T-helper 1 cell (primary cell): Measurements from ENCODE around the gene EML1.
"Not testable (repeated sequence)": the region's sequence is repeated elsewhere in the genome, so short reads cannot be mapped to it uniquely, and the experiment has no call there.

ENCODE experiments used
- DNase-seq, 5 donors: peaks; one replicate each; pipeline ENCODE4 v3.0.0-alpha.2; 2012 to 2020

The EML1 gene

DNA sequence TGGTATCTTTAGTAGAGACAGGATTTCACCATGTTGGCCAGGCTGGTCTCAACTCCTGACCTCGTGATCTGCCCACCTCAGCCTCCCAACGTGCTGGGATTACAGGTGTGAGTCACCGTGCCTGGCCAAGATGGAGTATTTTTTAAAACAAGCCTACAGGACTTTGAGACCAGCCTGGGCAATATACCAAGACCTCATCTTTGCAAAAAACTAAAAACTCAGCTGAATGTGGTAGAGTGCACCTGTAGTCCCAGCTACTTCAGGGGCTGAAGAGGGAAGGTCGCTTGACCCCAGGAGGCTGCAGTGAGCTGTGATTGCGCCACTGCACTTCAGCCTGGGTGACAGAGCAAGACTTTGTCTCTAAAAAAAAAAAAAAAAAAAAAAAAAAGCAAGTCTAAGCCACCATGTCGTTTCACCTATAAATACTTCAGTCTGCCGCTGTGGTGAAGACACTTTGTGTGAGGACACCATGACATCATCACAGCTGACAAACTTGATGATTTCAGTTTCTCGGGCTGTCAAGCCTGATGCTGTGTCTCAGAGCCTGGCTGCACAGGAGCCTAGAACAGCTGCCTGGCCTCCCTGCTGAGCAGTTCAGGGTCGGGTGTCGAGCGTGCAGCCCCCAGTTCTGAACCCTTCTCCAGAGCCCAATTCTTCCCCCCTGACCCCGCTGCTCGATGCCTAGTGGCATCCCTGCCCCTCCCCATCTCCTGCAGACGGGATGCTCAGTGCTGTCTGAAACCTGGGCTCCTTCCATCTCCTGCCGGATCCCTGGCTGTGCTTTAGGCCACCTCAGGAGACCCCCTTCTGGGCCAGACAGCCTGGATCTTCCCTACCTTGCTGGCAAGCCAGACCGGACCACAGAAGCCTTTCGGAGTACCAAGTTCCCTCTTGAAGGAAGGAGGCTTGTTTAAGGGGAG lies 152.8 kb downstream of the EML1 start:
- no peak for DNase-seq

DNA sequence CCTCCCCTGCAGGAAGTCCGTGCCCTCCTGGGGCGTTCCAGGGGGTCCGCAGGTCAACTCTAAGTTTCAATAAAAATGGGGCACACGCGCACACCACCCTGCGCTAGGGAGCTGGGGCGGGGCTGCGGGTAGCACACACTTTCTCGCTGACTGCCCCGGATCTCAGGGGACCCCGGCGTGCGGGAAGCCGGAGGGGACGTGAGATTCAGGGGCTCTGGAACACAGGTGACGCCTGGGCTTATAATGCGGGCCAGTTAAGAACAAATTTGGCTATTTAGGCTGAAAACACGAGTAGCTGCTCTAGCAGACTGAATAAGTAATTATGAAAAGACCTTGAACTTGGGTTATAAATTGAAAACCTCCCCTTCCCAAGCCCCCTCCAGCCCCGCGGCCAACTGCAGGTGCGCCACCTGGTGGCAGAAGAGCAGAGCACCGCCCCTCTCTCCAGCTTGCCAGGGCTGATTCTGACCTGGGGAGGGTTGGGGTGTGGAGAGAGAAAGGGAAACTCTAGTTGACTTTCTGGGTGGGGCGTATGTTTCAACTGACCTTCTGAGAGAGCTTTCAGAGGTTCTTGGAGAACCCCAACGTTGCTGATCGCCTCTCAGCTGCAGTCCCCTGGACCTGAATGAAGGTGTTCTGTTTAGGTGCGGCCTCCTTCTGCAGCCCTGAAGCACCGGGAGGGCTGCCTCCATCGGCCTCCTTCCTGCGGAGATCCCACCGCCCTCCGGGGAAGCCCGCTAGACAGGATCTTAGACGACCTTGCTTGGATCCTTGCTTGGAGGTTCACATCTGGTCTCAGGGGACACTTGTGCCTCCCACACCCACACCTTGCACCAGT lies 153.7 kb downstream of the EML1 start:
- peak; percentile 17 to 40 (median 39) for DNase-seq

DNA sequence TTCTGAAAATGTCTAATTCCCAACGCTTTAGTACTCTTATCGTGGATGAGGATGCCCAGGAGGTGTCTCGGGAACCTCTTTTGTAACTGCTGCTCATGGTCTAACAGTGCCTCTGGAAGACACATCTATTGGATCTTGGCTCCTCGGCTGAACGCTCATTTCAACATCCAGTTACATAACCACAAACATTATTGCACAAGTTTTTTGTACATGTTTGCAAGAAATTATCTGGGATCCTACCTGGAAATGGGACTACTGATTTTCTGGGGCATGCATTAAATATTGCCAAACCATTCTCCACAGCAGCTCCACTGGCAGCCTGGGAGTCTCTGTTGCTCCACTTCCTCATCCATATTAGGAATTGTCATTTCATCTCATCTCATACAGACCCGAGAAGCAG lies 154.5 kb downstream of the EML1 start:
- DNase-seq = no peak

GRCh38 chr14:99949011-99949732 lies 156.0 kb downstream of the EML1 start:
- DNase-seq = not testable (repeated sequence)

GRCh38 chr14:99950181-99950580 lies 157.0 kb downstream of the EML1 start:
- DNase-seq = no peak

DNA sequence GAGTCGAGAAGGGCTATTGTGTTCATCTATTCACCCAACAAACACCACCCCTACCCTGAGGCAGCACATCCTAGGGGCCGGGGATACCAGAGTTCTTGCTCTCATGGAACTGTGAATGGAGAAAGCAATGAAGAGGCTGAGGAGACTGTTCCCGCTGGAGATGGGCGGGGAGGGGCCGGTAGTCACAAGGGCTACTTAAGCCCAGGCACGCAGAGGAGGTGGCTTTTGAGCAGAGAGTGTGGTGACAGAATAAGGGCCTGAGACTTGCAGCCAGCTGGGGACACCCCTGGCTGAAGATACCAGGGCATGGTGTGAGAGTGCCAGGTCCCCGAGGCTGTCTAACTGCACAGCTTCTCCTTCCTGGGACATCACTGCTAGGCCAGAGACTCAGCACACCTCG lies 157.9 kb downstream of the EML1 start:
- no peak for DNase-seq

GRCh38 chr14:99952039-99952438 lies 158.8 kb downstream of the EML1 start:
- DNase-seq = no peak

- DNase-seq = no peak
Measured at GRCh38 chr14:99952453-99952852, 159.2 kb downstream of the EML1 start.

DNA sequence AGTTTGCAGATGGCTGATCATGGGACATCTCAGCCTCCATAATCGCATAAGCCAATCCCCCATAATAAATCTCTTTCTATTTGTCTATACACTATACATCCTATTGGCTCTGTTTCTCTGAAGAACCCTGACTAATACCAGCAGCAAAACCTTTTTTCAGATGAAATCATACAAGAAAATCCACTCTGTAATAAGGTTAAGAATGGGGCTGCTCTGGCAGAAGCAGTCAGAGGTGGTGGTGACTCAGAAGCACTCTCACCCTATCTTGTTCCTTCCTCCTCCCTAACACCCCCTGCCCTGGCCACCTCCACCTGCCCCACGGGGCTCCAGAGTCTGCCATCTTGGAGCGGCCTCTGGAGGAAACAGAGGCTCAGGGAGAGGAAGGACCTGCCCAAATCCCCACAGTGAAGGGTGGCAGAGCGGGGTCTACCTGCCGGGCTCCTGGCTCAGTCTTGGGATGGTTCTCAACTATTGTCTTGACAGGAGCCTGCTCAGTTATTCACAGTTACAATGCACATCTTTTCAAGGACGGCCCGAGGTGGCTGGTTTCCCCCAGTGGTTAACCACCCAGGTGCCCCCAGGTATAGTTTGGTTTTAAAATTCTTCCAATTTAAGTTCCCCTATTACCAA lies 162.7 kb downstream of the EML1 start:
- no peak for DNase-seq

- DNase-seq = no peak
Measured at GRCh38 chr14:99958380-99958779, 165.2 kb downstream of the EML1 start.

DNA sequence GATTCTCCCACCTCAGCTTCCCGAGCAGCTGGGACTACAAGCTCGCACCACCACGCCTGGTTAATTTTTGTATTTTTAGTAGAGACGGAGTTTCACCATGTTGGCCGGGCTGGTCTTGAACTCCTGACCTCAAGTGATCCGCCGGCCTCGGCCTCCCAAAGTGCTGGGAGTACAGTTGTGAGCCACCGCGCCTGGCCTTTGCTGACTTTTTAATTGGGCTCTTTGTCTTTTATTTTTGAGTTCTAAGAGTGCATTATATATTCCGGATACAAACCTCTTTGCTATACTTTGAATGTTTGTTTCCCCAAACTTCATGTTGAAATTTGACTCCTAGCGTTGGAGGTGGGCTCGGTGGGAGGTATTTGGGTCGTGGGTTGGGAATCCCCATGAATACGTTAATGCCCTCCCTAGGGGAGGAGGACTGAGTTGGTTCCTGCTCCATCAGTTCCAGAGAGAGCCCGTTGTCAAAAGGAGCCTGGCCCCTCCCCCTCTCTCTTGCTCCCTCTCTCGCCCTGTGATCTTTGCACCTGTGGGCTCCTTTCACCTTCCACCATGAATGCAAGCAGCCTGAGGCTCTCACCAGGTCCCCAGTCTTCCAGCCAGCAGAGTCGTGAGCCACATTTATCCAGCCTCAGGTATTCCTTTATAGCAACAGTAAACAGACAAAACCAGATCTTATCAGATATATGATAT lies 168.8 kb downstream of the EML1 start:
- DNase-seq = no peak

DNA sequence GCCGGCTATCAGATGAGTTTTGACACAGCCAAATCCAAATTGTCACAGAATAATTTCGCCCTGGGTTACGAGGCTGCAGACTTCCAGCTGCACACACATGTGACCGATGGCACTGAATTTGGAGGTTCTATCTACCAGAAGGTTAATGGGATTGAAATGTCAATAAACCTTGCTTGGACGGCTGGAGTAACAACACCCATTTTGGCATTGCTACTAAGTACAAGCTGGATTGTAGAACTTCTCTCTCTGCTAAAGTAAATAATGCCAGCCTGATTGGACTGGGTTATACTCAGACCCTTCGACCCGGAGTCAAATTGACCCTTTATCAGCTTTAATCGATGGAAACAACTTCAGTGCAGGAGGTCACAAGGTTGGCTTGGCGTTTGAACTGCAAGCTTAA lies 171.8 kb downstream of the EML1 start:
- DNase-seq = no peak

GRCh38 chr14:99966037-99966835 lies 173.0 kb downstream of the EML1 start:
- DNase-seq = no peak

DNA sequence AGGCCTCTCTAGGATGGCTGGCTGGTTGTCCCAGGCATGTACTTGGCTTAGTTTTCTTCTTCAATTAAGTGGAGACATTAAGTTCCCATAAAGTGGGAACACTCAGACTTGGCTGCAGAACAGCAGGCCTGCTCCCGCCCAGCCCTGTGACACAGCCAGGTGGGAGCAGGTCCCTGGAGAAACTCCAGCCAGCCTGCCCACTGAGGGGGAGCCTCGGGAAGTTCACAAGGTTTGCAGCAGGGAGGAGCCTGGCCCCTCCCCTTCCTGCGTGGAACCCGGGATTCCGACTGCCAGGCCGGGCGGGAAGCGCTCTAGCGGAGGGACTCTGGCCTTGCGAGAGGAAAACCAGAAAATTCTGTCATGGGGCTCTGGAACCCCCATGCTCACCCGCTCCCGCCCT lies 173.7 kb downstream of the EML1 start:
- no peak for DNase-seq

- no peak for DNase-seq
Measured at GRCh38 chr14:99968191-99968920, 175.1 kb downstream of the EML1 start.

DNA sequence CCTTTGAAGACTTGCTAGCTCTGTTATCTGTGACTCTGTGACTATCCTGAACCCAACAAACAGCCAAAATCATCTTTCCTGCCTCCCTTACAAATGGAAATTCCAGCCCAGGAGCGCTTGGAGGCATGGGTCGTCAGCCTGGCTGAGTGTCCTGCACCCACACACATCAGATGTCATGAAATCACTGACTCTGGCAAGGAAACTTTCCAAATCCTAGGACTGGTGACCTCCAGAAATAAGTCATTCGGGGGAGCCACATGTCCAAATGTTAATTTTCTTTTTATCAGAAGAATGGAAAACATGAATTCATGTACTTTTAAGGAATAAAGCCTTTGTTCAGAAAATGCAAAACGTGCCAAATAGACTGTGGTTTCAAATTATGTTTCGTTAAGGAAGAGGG lies 175.7 kb downstream of the EML1 start:
- no peak for DNase-seq

GRCh38 chr14:99969673-99970322 lies 176.6 kb downstream of the EML1 start:
- DNase-seq = no peak

DNA sequence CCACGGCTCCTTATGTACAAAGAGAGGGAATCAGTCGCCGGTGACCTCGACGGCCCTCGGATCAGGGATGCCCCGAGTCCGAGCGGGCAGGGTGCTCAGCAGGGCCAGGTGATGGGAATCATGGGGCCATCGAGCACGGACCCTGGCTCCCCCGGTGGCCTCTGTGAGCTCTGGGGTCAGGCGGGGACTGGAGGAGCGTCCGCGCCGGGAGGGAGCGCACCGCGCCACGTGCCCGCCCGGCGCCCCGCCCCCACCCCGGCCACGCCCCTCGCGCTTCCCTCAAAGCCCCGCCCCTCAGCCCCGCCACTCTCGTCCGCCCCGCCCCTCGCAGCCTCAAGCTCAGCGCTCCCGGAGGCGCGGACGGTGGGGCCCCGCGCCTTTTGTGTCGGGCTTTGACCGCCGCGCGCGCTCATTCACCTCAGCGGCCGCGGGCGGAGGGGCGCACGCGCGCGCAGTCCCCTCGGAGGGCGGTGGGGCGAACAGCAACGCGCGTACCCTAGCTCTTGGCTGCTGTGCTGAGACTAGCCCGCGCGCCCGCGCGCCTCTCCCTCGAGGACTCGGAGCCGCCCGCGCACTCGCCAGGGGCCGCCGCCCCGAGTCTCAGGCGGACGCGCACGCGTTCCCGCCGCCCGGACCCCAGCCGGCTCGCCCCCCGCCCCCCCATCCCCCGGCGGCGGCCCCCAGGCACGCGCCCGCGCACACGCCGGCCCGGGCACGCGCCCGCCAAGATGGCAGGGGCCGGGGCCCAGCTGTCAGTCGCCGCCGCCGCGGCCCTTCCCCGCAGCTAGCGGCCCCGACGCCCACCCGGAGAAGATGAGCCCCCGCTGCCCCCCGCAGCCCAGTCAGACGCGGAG lies 178.1 kb downstream of the EML1 start:
- peak; percentile 71 to 81 (median 75) for DNase-seq
